HCT116 (cell line): ENCODE results near the gene OLA1.

Experiments used
- CEBPB ChIP-seq: IDR thresholded peaks from 2 replicates; pipeline ENCODE4 v1.6.1; 2012; ENCODE audit warnings: low read depth
- POLR2A ChIP-seq: IDR thresholded peaks from 2 replicates; pipeline ENCODE4 v1.7.0; 2011; ENCODE audit warnings: borderline replicate concordance; ENCODE audit not compliant: insufficient read depth, insufficient read length; ENCODE audit errors: extremely low read depth

DNA sequence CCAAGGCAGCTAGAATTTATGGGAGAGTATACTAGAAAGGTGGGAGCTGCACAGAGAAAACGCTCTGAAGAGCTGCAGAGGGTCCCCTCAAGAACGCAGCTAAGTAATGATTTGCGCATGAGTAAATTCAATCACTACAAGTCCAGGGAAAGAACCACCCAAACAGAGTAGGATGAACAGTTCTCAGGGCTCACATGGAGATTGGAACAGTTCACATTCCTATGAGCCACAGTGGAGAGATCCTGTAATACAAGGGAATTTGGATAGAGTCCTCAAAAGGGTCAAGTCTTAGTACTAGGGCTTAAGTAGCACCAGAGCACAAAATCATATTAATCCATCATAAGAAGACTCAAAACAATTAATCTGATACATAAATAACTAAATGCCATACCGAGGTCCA, 12.7 kb downstream of the OLA1 start:
- TF ChIP-seq CEBPB (no peak), POLR2A (no peak)
